ENCODE measurements around the gene TMBIM1.
"Not testable (repeated sequence)": the region's sequence is repeated elsewhere in the genome, so short reads cannot be mapped to it uniquely, and the experiment has no call there.

TMBIM1 gene

DNA sequence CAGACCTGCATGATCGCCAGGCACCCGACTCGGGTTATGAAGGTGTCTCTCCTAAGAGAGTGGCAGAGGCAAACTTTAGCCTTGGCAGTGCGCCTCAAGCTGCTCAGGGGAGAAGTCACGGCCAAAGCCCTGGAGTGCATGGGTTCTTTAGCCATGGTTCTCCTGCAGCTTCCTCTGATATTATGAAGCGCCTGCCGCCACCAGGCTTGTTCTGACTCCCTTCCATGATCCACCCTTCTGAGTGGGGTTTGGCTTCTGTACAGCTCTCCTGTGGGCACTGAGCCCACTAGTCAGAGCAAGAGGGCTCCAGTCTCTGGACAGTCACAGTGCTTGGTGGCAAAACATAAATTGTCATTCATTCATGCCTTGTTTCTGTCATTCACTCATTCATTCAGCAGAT lies 25.9 kb upstream of the TMBIM1 start:
- DNase-seq (ENCODE audit: low read depth) = no peak

- no peak for DNase-seq (ENCODE audit: low read depth)
Measured at GRCh38 chr2:218317835-218318234, 25.5 kb upstream of the TMBIM1 start.

GRCh38 chr2:218317303-218317630 lies 25.0 kb upstream of the TMBIM1 start:
- no peak for DNase-seq (ENCODE audit: low read depth)

DNA sequence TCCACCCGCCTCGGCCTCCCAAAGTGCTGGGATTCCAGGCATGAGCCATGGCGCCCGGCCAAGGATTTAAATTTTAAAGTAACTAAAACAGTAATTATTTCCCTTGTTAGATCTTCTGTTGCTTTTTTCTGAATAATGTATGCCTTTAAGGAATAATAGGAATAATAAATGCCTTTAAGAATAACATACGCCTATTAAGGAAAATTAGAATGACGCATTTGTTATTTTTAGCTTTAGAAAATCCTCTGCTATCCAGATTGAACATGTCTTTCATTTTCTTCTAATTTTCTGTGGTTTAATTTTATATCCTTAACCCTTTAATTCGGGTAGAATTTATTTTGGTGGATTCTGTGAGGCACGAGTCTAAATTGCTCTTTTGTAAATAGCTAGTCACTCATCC lies 23.1 kb upstream of the TMBIM1 start:
- no peak for DNase-seq (ENCODE audit: low read depth)

DNA sequence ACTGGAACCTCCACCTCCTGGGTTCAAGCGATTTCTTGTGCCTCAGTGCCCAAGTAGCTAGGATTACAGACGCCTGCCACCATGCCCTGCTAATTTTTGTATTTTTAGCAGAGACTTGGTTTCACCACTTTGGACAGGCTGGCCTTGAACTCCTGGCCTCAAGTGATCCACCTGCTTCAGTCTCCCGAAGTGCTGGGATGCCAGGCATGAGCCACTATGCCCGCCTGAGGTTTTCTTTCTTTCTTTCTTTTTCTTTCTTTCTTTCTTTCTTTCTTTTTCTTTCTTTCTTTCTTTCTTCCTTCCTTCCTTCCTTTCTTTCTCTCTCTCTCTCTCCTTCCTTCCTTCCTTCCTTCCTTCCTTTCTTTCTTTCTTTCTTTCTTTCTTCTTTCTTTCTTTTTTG lies 22.5 kb upstream of the TMBIM1 start:
- DNase-seq (ENCODE audit: low read depth) = not testable (repeated sequence)

- no peak for DNase-seq (ENCODE audit: low read depth)
Measured at GRCh38 chr2:218313356-218313755, 21.1 kb upstream of the TMBIM1 start.

DNA sequence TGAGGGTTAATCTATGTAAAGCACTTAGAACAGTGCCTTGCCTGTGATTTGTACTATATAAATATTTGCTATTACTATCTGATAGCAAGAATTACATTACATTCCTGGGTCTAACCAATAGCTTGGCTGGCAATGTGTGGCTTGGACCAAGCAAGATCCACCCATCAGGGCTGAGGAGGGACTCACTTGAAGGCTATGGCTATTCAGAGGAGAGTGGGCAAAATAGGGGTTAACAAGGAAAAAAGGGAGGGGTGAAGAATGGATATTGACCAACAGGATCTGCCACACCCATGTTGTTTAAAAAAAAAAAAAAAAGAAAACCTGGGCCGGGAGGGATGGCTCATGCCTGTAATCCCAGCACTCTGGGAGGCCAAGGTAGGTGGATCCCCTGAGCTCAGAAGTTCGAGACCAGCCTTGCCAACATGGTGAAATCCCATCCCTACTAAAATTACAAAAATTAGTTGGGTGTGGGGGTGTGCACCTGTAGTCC lies 20.0 kb upstream of the TMBIM1 start:
- no peak for DNase-seq (ENCODE audit: low read depth)

- not testable (repeated sequence) for DNase-seq (ENCODE audit: low read depth)
Measured at GRCh38 chr2:218311541-218312266, 19.4 kb upstream of the TMBIM1 start.

DNA sequence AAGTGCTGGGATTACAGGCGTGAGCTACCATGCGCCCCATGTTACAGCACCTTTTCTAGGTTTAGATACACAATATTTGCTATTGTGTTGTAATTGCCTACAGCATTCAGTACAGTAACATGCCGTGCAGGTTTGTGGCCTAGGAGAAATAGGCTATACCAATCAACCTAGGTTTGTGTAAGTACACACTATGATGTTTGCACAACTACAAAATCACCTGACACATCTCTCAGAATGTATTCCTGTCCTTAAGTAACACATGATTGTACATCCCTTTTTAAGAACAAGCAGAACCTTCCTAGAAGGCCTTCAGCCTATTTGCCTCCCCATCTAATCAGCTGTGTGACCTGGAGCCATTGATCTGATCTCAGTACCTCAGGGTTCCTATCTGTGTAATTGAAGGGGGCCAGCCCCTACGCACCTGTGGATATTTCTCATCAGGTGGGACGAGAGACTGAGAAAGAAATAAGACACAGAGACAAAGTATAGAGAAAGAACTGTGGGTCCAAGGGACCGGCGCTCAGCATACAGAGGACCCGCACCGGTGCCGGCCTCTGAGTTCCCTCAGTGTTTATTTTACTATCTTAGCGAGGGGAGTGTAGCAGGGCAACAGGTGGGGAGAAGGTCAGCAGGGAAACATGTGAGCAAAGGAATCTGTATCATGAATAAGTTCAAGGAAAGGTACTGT lies 18.7 kb upstream of the TMBIM1 start:
- DNase-seq (ENCODE audit: low read depth) = no peak

GRCh38 chr2:218307415-218308090 lies 15.2 kb upstream of the TMBIM1 start:
- DNase-seq (ENCODE audit: low read depth) = no peak

GRCh38 chr2:218306184-218306920 lies 14.0 kb upstream of the TMBIM1 start:
- DNase-seq (ENCODE audit: low read depth) = no peak

GRCh38 chr2:218305383-218305782 lies 13.1 kb upstream of the TMBIM1 start:
- DNase-seq (ENCODE audit: low read depth) = no peak

GRCh38 chr2:218301176-218301819 lies 9.0 kb upstream of the TMBIM1 start:
- DNase-seq (ENCODE audit: low read depth) = peak; percentile 78

GRCh38 chr2:218300141-218300540 lies 7.8 kb upstream of the TMBIM1 start:
- DNase-seq (ENCODE audit: low read depth) = no peak

DNA sequence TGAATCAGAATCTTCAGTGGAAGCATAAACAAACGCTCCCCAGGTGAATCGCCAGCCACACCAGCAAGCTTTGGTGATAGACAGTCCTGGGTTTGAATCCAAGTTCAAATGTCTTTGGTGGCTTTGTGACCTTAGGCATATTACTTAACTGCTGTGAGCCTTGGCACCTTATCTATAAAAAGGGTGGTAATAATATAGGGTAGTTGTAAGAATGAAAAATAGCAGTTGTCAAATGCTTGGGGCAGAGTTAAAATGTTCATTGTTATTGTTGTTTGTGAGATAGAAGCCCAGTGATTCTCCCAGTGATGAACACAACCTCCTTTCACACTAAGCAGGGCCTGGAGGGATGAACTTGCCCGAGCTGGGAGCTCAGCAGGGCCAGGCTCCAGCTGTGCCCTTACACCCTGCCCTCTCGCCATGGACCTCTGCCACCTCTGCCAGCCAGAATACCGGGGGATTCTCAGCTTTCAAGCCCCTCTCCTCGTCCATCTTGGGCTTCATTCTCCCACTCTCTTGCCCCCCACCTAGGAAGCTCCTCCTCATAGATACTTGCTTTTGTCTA lies 6.1 kb upstream of the TMBIM1 start:
- DNase-seq (ENCODE audit: low read depth) = no peak

- DNase-seq (ENCODE audit: low read depth) = no peak
Measured at GRCh38 chr2:218296847-218297246, 4.5 kb upstream of the TMBIM1 start.

- no peak for DNase-seq (ENCODE audit: low read depth)
Measured at GRCh38 chr2:218296200-218296599, 3.9 kb upstream of the TMBIM1 start.

GRCh38 chr2:218295029-218295428 lies 2.7 kb upstream of the TMBIM1 start:
- DNase-seq (ENCODE audit: low read depth) = no peak

- DNase-seq (ENCODE audit: low read depth) = no peak
Measured at GRCh38 chr2:218294430-218295022, 2.2 kb upstream of the TMBIM1 start.

DNA sequence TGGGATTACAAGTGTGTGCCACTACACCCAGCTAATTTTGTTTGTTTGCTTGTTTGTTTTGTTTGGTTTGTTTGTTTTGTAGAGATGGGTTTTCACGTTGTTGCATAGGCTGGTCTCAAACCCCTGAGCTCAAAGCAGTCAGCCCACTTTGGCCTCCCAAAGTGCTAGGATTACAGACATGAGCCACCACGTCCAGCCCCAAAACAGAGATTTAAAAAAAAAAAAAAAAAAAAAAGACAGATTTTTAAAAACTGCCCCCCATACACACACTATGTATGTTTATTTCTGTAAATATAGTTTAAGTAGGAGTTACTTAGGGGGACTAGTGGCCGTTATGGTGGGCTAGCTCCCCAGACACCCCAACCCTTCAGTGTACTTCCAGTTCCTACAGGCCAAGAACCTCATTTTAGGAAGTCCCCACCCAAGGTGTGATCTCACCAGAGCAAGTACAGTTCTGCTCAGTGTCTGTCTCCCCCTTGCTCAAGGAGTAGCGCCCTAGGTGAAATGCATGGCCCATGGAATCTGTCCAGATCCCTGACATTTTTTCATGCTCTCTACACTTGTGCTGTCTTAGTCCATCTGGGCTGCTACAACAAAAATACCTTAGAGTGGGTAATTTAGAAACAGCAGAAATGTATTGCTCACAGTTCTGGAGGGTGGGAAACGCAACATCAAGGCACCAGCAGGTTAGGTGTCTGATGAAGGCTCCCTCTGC lies 1.6 kb upstream of the TMBIM1 start:
- DNase-seq (ENCODE audit: low read depth) = no peak

Data from CMK (cell line).